ENCODE data around the gene BPTF.
"Not testable (repeated sequence)": the region's sequence is repeated elsewhere in the genome, so short reads cannot be mapped to it uniquely, and the experiment has no call there.

DNA sequence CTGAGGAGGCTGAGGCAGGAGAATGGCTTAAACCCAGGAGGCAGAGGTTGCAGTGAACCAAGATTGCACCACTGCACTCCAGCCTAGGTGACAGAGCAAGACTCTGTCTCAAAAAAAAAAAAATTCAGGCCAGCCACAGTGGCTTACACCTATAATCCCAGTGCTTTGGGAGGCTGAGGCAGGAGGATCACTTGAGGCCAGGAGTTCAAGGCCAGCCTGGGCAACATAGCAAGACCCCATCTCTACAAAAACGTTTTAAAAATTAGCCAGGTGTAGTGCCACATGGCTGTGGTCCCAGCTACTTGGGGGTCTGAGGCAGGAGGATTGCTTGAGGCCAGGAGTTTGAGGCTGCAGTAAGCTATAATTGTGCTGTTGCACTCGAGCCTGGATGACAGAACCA, 80.0 kb downstream of the BPTF start:
- TF ChIP-seq, protein P1, sequence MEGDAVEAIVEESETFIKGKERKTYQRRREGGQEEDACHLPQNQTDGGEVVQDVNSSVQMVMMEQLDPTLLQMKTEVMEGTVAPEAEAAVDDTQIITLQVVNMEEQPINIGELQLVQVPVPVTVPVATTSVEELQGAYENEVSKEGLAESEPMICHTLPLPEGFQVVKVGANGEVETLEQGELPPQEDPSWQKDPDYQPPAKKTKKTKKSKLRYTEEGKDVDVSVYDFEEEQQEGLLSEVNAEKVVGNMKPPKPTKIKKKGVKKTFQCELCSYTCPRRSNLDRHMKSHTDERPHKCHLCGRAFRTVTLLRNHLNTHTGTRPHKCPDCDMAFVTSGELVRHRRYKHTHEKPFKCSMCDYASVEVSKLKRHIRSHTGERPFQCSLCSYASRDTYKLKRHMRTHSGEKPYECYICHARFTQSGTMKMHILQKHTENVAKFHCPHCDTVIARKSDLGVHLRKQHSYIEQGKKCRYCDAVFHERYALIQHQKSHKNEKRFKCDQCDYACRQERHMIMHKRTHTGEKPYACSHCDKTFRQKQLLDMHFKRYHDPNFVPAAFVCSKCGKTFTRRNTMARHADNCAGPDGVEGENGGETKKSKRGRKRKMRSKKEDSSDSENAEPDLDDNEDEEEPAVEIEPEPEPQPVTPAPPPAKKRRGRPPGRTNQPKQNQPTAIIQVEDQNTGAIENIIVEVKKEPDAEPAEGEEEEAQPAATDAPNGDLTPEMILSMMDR (conservative IDR thresholded peaks at IDR 0.05 in 1 of 2, IDR thresholded peaks at IDR 0.05 in 1 of 2; ENCODE audit: extremely low read depth in 1 of 2, insufficient read depth in 1 of 2, low read depth in 1 of 2, low read length in 2 of 2): not testable (repeated sequence)
- not testable (repeated sequence) for TF ChIP-seq EZH2 (IDR thresholded peaks at IDR 0.05; ENCODE audit: borderline replicate concordance, low read length)
